Measurements from ENCODE around the gene MOB3A.
A peak's percentile ranks its signal among the peaks of the same experiment; 100 is the strongest.

Gene MOB3A

DNA sequence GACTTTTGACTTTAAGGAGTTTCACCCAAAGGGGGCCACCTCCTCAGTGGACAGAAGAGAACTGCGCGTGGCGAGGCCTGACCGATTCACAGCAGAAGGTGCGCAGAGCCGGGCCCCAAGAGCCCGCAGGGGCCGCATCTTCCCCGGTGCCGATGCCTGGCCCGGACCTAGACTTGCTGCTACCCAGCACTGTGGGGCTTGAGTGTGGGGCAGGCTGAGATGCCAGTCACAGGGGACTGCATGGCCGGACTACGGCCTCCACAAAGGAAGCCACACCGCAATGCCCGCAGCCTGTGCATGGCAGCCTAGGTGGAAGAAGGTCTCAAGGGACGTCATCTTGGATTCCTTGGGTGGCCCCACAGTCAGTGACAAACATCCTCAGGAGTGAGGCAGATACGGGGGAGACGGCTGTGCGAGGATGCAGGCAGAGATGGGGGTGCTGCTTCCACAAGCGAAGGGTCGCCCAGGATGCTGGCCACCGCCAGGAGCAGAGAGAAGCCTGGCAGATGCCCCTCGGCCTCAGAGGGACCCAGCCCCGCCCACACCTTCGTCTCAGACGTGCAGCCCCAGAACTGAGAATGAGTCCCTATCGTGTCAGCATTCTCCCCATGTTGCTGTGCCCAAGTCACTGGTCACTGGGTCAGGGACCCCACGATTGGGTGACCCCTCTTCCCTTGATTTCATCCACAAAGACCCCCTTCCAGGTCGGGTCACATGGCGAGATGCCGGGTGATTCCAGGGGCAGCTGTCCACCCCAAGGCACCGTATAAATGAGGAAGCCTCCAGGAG, 16.9 kb downstream of the MOB3A start:
- no peak for DNase-seq

DNA sequence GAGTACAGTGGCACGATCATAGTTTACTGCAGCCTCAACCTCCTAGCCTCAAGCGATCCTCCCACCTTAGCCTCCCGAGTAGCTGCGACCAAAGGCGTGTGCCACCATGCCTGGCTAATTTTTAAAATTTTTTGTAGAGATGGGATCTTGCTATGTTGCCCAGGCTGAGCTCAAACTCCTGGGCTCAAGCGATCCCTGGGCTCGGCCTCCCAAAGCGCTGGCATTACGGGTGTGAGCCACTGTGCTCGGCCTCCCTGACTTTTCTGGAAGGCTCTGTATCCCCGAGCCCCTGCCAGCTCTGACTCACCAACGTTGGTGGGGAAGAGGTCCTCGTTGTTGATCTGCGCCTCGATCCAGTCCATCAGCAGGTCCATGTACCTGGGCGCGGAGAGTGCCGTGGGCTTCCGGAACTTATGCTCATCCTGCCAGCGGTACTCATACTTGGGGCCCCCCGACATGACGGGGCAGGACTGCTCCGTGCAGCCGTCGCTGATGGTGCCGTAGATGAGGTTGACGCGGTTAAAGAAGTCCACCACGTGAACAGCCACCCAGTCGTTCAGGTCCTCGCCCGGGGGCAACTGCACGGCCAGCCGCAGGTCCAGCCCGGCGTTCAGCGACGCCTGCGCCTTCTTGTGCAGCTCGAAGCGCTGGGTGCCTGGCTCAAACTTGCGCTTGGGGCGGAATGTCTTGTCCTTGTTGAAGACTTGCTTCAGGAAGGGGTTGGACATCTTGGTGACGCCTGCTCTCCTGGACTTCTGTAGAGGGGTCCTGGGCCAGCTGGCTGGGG, 18.1 kb downstream of the MOB3A start:
- no peak for DNase-seq

- DNase-seq, result no peak
These were observed 18.7 kb downstream of the MOB3A start for GRCh38 chr19:2077398-2077797.

DNA sequence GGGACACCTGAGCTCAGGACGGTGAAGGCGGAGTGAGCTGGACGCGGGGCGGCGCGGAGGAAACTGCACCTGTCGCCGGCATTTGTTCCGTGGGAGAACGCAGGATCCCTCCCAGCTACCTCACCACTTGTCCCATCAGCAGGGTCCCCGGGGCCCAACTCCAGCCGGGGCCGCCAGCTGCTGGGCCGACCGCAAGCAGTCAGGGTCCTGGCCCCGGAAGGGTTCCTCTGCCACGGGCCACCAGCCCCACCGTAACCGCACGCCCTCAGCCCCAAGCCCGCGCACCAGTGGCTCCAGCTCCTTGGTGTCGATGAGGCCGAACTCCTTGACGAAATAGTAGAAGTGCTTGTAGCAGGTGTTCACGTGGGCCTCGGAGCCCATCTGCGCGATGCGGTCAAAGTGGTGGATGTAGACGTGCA, 19.6 kb downstream of the MOB3A start:
- DNase-seq, result no peak

DNA sequence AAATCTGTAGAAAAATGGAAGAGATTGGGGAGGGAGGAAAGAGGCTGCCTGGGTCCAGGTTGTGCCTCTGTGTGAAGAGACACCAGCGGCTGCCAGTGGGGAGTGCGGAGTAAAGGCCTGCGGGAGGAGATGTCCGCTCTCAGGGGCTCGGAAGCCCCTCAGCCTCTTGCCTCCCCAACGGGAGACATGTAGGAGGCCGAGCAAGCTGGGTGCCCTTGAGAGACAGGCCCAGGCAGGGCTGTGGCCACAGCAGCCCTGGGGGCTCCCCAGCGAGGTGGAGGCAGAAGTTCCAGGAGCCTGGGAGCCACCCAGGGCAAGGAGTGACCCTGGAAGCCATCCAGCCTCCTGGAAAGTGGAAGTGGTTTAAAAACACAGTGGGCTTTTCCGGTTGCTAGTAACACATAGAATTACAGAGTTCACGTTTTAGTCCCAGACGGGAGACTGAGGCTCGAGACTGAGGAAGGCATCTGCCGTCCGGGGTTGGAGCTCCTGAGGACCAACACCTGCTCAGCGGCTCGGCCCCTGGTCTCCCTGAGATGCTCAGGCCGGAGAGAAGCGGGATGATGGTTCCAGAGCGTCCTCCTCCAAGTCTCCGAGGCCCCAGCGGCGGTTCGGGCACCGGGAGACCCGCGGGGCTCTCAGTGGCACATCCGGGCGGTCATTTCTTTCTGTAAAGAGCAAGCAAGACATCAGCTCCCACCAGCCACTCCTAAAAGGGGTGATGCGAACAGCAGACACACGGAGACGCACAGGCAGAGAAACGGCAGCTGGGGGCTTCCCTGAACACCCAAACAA, 23.2 kb downstream of the MOB3A start:
- DNase-seq, result no peak

DNA sequence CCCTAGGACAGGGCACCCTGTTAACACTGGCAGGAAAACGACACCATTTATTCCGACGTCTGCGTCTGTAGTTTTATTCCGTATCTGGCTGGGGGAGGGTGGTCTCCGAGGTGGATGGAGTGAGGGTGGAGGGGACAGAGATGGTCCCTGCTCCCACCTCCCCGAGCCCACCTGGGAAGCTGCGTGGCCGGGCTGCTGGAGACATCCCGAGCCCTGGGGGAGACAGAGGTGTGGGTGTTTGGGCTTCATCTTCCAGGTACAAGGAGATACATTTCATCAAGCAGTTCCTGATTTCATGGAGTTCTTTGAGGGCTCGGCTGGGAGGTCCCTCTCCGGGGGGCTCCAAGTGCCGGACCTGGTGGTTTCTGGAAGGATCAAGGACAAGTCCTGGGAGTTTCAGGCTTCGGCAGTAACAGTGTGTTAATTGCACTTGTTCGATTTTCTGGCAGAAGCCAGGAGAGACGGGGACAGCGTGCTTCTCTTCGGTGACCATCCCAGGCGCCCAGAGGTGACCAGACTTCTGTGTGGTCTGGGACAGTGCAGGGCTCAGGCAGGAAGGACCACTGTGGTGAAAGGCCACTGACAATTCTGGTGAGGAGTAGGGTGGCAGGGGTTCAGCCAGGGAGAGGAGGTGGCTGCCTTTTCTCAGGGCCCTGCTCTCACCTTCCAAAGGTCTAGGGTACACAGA, 25.0 kb downstream of the MOB3A start:
- DNase-seq, result no peak

DNA sequence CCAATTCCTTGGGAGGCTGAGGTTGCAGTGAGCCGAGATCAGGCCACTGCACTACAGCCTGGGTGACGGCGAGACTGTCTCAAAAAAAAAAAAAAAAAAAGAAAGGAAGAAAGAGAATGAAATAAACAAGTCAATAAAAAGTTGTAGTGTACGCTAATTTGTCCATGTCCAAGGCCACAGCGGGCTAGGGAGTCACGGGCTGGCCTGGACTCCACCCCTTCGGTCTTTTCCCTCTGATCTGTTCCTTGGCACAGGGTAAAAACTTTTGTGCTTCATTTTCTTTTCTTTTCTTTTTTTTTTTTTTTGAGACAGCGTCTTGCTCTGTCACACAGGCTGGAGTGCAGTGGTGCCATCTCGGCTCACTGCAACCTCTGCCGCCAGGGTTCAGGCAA, 25.7 kb downstream of the MOB3A start:
- DNase-seq, result no peak

- DNase-seq, result no peak
These were observed 31.2 kb downstream of the MOB3A start for GRCh38 chr19:2064788-2065524.

GRCh38 chr19:2064395-2064787, 31.7 kb downstream of the MOB3A start:
- no peak for DNase-seq

DNA sequence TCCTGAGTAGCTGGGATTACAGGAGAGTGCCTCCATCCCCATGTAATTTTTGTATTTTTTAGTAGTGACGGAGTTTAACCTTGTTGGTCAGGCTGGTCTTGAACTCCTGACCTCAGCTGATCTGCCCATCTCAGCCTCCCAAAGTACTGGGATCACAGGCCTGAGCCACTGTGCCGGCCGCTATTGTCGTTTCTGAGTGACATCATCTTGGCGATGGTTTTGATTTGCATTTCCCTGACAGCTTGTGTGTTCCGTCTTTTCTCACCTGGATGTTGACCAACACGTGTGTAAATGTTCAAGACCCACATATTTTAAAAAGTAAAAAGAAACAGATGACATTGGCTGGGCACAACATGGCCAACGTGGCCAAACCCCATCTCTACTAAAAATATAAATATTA, 32.3 kb downstream of the MOB3A start:
- DNase-seq, result no peak

DNA sequence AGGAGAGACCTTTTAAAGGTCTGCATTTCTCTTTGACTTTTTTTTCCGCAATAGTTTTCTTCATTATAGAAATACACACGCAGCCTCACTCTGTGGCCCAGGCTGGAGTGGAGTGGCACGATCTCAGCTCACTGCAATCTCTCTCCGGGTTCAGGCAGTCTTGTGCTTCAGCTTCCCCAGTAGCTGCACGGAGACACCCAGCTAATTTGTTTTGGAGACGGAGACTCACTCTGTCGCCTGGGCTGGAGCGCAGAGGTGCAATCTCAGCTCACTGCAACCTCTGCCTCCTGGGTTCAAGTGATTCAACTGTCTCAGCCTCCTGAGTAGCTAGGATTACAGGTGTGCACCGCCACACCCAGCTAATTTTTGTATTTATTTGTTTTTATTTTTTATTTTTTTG, 33.4 kb downstream of the MOB3A start:
- DNase-seq, result no peak

DNA sequence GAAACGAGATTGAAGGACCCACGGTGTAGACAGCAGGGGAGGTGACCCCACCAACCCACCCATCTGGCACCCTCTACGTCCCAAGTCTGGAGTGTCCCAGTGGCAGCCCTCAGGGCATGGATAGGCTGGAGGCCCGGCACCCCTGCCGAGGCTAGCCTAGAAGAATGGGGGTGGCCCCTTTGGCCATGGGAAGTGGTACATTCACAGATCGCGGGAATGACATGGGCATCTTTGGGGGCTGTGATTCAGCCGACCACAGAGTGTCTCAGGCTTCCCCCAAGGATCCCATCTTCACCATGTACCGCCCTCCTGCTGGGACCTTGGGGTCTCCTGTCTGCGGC, 33.8 kb downstream of the MOB3A start:
- DNase-seq, result no peak

DNA sequence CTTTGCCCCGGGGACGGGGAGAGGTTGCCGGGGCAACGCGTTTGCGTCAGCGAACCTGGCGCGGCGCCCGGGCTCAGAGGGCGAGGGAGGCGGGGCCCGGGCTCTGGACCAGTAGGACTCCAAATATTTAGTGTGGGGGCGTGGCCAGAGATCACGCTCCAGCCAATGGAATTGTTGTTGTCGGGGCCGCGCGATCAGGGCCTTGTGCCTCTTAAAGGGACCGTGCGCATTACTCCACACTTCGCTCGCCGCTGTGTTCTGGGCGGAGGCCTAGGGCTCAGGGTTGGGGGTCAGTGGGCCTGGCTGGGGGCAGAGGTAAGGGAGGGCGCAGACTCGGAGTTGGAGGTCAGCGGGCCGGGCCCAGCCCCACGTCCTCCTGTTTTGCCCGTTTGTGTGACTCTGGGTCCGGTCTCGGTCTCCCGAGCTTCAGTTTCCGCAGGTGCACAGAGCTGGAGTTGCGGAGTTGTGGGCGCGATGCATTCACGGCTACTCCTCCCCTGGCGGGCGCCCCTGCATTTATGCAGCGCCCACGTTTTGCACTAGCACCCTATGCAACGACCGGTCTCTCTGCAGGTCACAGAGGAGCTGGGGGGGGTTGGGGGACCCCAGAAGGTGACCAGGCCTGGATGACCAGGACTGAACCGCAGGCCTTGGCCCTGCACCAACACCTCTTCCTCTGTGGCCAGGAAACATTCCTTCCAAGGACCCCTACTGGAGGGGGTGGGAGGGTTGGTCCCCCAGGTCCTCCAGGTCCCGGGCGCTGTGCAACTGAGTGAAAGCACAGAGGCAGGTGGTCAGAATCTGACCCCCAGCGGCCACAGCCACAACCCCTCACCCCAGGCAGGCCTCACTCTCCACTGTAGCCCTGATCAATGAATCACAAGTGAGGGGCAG, 34.4 kb downstream of the MOB3A start:
- DNase-seq, result peak; percentile 91 to 96

DNA sequence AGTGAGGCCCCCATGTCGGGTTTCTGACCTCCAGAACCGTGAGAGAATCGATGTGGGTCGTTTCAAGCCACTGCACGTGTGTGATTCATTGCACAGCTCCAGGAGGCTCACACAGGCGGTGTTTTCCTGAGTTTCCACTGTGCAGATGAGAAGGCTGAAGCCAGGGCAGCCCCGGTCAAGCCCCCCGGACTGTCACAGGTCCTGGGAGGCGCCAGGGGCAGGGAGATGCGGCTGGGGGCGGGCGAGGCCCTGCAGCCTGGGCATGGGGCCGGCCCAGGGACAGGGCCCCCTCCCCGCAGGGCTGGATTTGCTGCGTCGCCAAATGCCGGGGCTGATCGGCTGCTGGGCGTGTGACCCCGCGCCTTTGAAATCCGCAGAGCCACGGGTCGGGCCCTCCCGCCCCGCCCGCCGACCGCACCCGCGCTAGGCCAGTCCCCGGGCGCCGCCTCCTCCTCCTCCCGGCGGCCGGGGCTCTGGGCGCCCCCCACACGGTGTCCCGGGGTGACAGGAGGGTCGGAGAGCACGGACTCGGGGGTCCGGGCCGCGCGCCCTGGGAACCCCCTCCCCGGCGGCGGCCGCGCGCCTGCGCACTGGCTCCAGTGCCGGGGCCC, 35.1 kb downstream of the MOB3A start:
- peak in 1 of 2 experiments; percentile 47 for DNase-seq

DNA sequence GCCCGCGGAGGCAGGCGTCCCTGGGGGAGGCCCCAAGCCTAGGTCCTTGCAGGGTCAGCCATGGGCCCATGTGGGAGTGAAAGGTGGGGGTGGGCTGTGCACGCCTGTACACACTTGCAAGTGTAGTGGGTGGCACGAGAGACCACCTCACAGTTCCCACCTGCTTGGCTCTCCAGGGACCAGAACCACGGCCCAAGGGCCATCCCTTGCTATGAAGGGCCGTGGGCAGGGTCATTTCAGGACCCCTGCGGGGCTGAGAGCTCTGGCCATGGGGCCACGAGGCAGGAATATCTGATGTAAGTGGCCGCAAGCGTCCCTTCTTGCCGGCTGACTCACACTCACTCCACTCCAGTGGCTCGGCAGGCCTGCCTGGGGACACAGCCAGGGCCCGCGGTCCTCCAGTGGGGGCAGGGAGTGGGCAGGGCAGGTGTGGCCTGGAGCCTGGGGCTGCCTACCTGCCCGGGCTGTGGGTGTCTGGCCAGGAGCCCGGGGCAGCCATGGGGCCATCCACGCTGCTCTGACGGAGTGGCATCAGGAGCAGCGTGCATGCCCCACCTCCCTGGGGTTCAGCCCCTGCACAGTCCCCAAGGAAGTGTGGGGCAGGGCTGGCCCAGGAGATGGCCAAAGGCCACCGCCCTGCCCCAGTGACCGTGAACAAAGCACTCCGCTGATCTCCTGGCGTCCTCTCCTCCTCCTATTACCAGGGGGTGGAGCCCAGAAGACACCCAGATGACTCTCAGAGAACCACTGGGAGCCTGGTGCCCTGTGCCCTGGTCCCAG, 36.5 kb downstream of the MOB3A start:
- peak; percentile 55 to 87 for DNase-seq

- DNase-seq, result no peak
These were observed 37.3 kb downstream of the MOB3A start for GRCh38 chr19:2058570-2059421.

GRCh38 chr19:2057484-2058469, 38.3 kb downstream of the MOB3A start:
- no peak for DNase-seq

- DNase-seq, result no peak
These were observed 39.3 kb downstream of the MOB3A start for GRCh38 chr19:2056837-2057192.

Measured in SW 1271 (cell line).